ENCODE data around the gene SKIDA1. TPM values are rescaled to one million over a fixed set of nuclear protein-coding genes. Genes with fewer than 3 reads are reported as not detected.

The SKIDA1 gene
- total and polyA plus RNA-seq, 2 of the 4 experiments (the other 2 are of a cell fraction), result 0.36 to 0.72 TPM

DNA sequence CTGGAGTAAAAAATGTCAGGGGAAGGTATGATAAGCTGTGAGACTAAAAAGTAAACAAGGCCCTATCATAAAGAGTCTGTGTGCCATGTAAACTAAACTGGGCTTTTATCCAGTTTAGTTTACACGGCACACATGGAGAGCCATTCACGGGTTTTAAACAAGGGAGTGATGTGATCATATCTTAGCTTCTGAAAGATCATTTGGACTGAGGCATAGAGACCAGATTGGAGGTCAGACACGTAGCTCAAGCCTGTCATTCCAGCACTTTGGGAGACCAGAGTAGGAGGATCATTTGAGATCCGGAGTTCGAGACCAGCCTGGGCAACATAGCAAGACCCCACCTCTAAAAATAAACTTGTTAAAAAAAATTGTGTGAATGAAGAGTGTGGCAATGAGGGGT lies 50.1 kb downstream of the SKIDA1 start:
- in situ Hi-C loops (cut with MboI; ENCODE audit: low sequenced_read_pairs) (loop anchor here (25.0 kb wide), 2 partner anchors 388 to 1512 kb away; no protein-coding TSS in a partner anchor), dilution Hi-C loops (cut with HindIII; ENCODE audit: low sequenced_read_pairs, unreplicated experiment) (no loop called here), intact Hi-C loops (cut with micrococcal nuclease) (loop anchor here (5.0 kb wide), 1 partner anchor 1828 kb away; no protein-coding TSS in a partner anchor)
- no peak overlapping the region for H2AFZ ChIP-seq (replicated peaks; ENCODE audit: low read length, poor library complexity)
- no peaks in the 10 kb centered on the region for H3K79me1 ChIP-seq (ENCODE audit: low read depth in 1 of 2, low read length in 2 of 2)
- no peak overlapping the region for H2AK5ac ChIP-seq (ENCODE audit: low read depth, low read length)
- H3K23ac ChIP-seq (ENCODE audit: low read depth, low read length), result no peak overlapping the region
- no peak for ATAC-seq (ENCODE audit: low read depth)
- H3K14ac ChIP-seq (replicated peaks; ENCODE audit: low read depth, low read length), result no peak overlapping the region
- TF ChIP-seq BHLHE40 (IDR thresholded peaks at IDR 0.05; ENCODE audit: low read depth, low read length) (no peak), CHD1 (IDR thresholded peaks at IDR 0.05; ENCODE audit: low read depth, low read length) (no peak), CEBPB (IDR thresholded peaks at IDR 0.05; ENCODE audit: low read depth, low read length) (no peak), NFE2L2 (IDR thresholded peaks at IDR 0.05; ENCODE audit: low read depth, low read length) (no peak), MXI1 (IDR thresholded peaks at IDR 0.05; ENCODE audit: borderline replicate concordance, low read depth, low read length) (no peak), RCOR1 (IDR thresholded peaks at IDR 0.05; ENCODE audit: insufficient replicate concordance, low read length) (no peak), FOS (IDR thresholded peaks at IDR 0.05; ENCODE audit: low read depth, low read length) (no peak), POLR2A (IDR thresholded peaks at IDR 0.05; ENCODE audit: low read depth, low read length) (no peak), USF2 (IDR thresholded peaks at IDR 0.05; ENCODE audit: low read depth, low read length) (no peak), MAFK (IDR thresholded peaks at IDR 0.05; ENCODE audit: low read depth, low read length) (no peak), RAD21 (IDR thresholded peaks at IDR 0.05; ENCODE audit: low read length) (no peak), MAZ (IDR thresholded peaks at IDR 0.05; ENCODE audit: borderline replicate concordance, low read depth, low read length) (no peak), CTCF (conservative IDR thresholded peaks at IDR 0.05; ENCODE audit: low read depth, low read length) (no peak), SMC3 (IDR thresholded peaks at IDR 0.05; ENCODE audit: low read depth, low read length) (no peak), RFX5 (IDR thresholded peaks at IDR 0.05; ENCODE audit: low read depth, low read length) (no peak)
- TF ChIP-seq, protein P1, sequence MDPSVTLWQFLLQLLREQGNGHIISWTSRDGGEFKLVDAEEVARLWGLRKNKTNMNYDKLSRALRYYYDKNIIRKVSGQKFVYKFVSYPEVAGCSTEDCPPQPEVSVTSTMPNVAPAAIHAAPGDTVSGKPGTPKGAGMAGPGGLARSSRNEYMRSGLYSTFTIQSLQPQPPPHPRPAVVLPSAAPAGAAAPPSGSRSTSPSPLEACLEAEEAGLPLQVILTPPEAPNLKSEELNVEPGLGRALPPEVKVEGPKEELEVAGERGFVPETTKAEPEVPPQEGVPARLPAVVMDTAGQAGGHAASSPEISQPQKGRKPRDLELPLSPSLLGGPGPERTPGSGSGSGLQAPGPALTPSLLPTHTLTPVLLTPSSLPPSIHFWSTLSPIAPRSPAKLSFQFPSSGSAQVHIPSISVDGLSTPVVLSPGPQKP (IDR thresholded peaks at IDR 0.05; ENCODE audit: borderline replicate concordance, low read depth, low read length), result no peak
- BruUV-seq (replicated peaks), result no TSS peak
- H3K27ac ChIP-seq (ENCODE audit: insufficient read depth, low read length), result no peak overlapping the region
- no peaks in the 10 kb centered on the region for H4K20me1 ChIP-seq (ENCODE audit: insufficient read depth, low read length)
- no peaks in the 10 kb centered on the region for H3K9me3 ChIP-seq (ENCODE audit: control insufficient read depth, insufficient read depth, low read length)
- H3K18ac ChIP-seq (ENCODE audit: low read depth, low read length), result no peak overlapping the region
- H2BK120ac ChIP-seq (ENCODE audit: low read depth, low read length), result no peak overlapping the region
- ChIA-PET POLR2A (ENCODE audit: unreplicated experiment) (interaction anchor here (0.7 kb wide), 1 partner anchor 21 kb away, joined by 4 read pairs; no protein-coding TSS in a partner anchor), CTCF (no interaction called here)
- no peaks in the 10 kb centered on the region for H3K9me1 ChIP-seq (ENCODE audit: insufficient read depth, low read length)
- H3K36me3 ChIP-seq (ENCODE audit: control insufficient read depth, insufficient read depth, low read length), result no peaks in the 10 kb centered on the region
- no peak overlapping the region for H3K4me2 ChIP-seq (ENCODE audit: low read depth, low read length)
- no peak overlapping the region for H4K5ac ChIP-seq (ENCODE audit: low read depth, low read length)
- no peak for DNase-seq
- H3K4ac ChIP-seq (ENCODE audit: low read depth, low read length), result no peak overlapping the region
- no peak overlapping the region for H4K8ac ChIP-seq (ENCODE audit: low read depth in 2 of 2, low read length in 2 of 2)
- no peak overlapping the region for H2BK5ac ChIP-seq (ENCODE audit: low read depth, low read length, poor library complexity, severe bottlenecking)
- no peak overlapping the region for H2BK20ac ChIP-seq (ENCODE audit: low read depth, low read length)
- no peaks in the 10 kb centered on the region for H3K4me1 ChIP-seq (ENCODE audit: control insufficient read depth, insufficient read depth, low read length)
- WGBS, 2 experiments (ENCODE audit: extremely low coverage in 2 of 2, insufficient read length in 1 of 2), result 40% methylated on average over 1 of the region's 5 CpGs; no CpG with 5 or more reads in 1 of the 2 experiments
- no peak overlapping the region for H3K56ac ChIP-seq (ENCODE audit: extremely low read depth, insufficient read depth, low read length)
- no peak overlapping the region for H2AK9ac ChIP-seq (replicated peaks; ENCODE audit: low read depth, low read length, poor library complexity)
- no peak overlapping the region for H3K9ac ChIP-seq (ENCODE audit: low read depth, low read length)
- no peak overlapping the region for H2BK15ac ChIP-seq (ENCODE audit: low read depth, low read length)
- H3K27me3 ChIP-seq (ENCODE audit: control insufficient read depth, insufficient read depth, low read length), result no peaks in the 10 kb centered on the region
- H3K4me3 ChIP-seq (ENCODE audit: insufficient read depth, low read depth, low read length), result no peak overlapping the region
- H4K91ac ChIP-seq (ENCODE audit: insufficient read depth, low read depth, low read length), result no peak overlapping the region
